ENCODE results near the gene RC3H2. TPM values are rescaled to one million over a fixed set of nuclear protein-coding genes. Genes with fewer than 3 reads are reported as not detected.
A peak's percentile ranks its signal among the peaks of the same experiment; 100 is the strongest.

The RC3H2 gene
- total and polyA plus RNA-seq, 2 of the 13 experiments (the other 11 are each of a cell fraction or from before 2014, with no cell fraction given): 21.0 to 36.4 TPM

- no peak for TF ChIP-seq ZBTB4 (CRISPR knock-in tag; IDR thresholded peaks at IDR 0.05; ENCODE audit: borderline replicate concordance)
- TF ChIP-seq ZNF224 (CRISPR knock-in tag; IDR thresholded peaks at IDR 0.05): no peak
- no peak for TF ChIP-seq ZSCAN30 (CRISPR knock-in tag; IDR thresholded peaks at IDR 0.05)
- TF ChIP-seq ZNF574 (CRISPR knock-in tag; IDR thresholded peaks at IDR 0.05): peak; percentile 76; the same call in 1 of the 2 replicates
- TF ChIP-seq FOXA1 (IDR thresholded peaks at IDR 0.05): no peak
- no peak for TF ChIP-seq FOXA1 (CRISPR knock-in tag; IDR thresholded peaks at IDR 0.05)
- TF ChIP-seq NFKB2 (CRISPR knock-in tag; IDR thresholded peaks at IDR 0.05; ENCODE audit: borderline replicate concordance): peak; percentile 75; the same call in 1 of the 2 replicates
- TF ChIP-seq ZNF616 (CRISPR knock-in tag; IDR thresholded peaks at IDR 0.05; ENCODE audit: low read depth): 0 out of 2 replicates have a peak, but pooled peaks have one; percentile 49
- no peak for TF ChIP-seq SMC3 (IDR thresholded peaks at IDR 0.05; ENCODE audit: low read length)
- TF ChIP-seq RFXAP (CRISPR knock-in tag; IDR thresholded peaks at IDR 0.05; ENCODE audit: borderline replicate concordance): no peak; the same call in 1 of the 2 replicates
- no peak for TF ChIP-seq PITX1 (CRISPR knock-in tag; IDR thresholded peaks at IDR 0.05)
- no peak for TF ChIP-seq BRD4 (CRISPR knock-in tag; IDR thresholded peaks at IDR 0.05)
- TF ChIP-seq ZNF451 (CRISPR knock-in tag; IDR thresholded peaks at IDR 0.05): no peak
- TF ChIP-seq ARID5B (CRISPR knock-in tag; IDR thresholded peaks at IDR 0.05): peak; percentile 53
- TF ChIP-seq YEATS4 (CRISPR knock-in tag; IDR thresholded peaks at IDR 0.05; ENCODE audit: borderline replicate concordance): peak; percentile 88
- TF ChIP-seq POLR2A (IDR thresholded peaks at IDR 0.05; ENCODE audit: insufficient read depth in 1 of 2, low read depth in 2 of 2, low read length in 2 of 2): peak; percentile 93 to 96
- TF ChIP-seq ZNF709 (CRISPR knock-in tag; IDR thresholded peaks at IDR 0.05): no peak
- TF ChIP-seq ZNF430 (CRISPR knock-in tag; IDR thresholded peaks at IDR 0.05): no peak; the same call in 1 of the 2 replicates
These were observed at the start of gene RC3H2 (continued) for GRCh38 chr9:122904823-122905710.
